Cardiac muscle cell (in vitro differentiated cells and primary cell): ENCODE measurements around the gene ARHGEF40. TPM values are rescaled to one million over a fixed set of nuclear protein-coding genes. Genes with fewer than 3 reads are reported as not detected.

Experiments
- DNase-seq, 2 donors: peaks; one replicate each; pipeline versions ENCODE4 v3.0.0 to v3.0.0-alpha.2; 2010 to 2017; ENCODE audit warnings: low read depth in 1 of 2, low spot score in 1 of 2
- H3K27ac ChIP-seq: fragments of 200-600 bp; sonication (generic); 2 replicates; pipeline ENCODE4 v1.5.1; 2016
- H3K27me3 ChIP-seq: fragments of 200-600 bp; sonication (generic); 2 replicates; pipeline ENCODE4 v1.6.0; 2016; ENCODE audit warnings: control low read depth
- H3K36me3 ChIP-seq: fragments of 200-600 bp; sonication (generic); 2 replicates; pipeline ENCODE4 v1.5.1; 2016; ENCODE audit warnings: control low read depth
- H3K4me1 ChIP-seq: fragments of 200-600 bp; sonication (generic); 2 replicates; pipeline ENCODE4 v1.8.1; 2017; ENCODE audit warnings: low read depth, mild to moderate bottlenecking, mixed run types
- H3K4me3 ChIP-seq: fragments of 200-600 bp; sonication (generic); 2 replicates; pipeline ENCODE4 v1.5.1; 2016; ENCODE audit warnings: mild to moderate bottlenecking
- H3K9me3 ChIP-seq: fragments of 200-600 bp; sonication (generic); 2 replicates; pipeline ENCODE4 v1.5.1; 2017; ENCODE audit warnings: low read depth, mild to moderate bottlenecking, control low read depth
- polyA plus RNA-seq: library from polyadenylated mRNA; unstranded; fragments of >200 nt; fragmentation: Nextera tagmentation; extraction: Ambion mirVana; gene quantifications from 2 replicates; pipeline ENCODE4 v1.2.1, GENCODE V29; 2016
- total RNA-seq: library from RNA; depleted of rRNA; stranded (reverse); fragments of >200 nt; gene quantifications from 2 replicates; pipeline ENCODE4 v1.2.3, GENCODE V29; 2016
- TF ChIP-seq, protein P1 (sequence below): IDR thresholded peaks from 2 replicates; pipeline ENCODE4 v1.5.1; 2012; ENCODE audit warnings: low read depth, mild to moderate bottlenecking, low read length

ARHGEF40 gene
- total and polyA plus RNA-seq, 2 experiments from 2014 or later = 26.4 to 41.7 TPM

DNA sequence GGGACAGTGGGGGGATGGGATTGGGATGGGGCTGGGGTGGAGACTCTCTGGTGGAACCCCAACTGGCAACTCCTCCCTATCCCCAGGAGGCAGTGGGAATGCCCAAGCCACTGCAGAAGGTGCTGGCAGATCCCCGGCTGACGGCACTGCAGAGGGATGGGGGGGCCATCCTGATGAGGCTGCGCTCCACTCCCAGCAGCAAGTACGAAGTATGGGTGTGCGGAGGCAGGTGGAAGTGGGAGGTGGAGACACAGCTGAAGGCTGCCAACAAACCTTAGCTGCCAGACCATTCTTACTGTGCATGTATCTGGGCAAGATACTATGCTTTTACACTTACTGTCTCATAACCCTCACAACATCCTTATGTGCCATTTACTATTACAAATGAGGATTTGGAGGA, 8.2 kb downstream of the ARHGEF40 start:
- no peak overlapping the region for H3K4me3 ChIP-seq
- no peaks in the 10 kb centered on the region for H3K4me1 ChIP-seq
- H3K27ac ChIP-seq = no peak overlapping the region
- no peak for DNase-seq
- H3K9me3 ChIP-seq = no peaks in the 10 kb centered on the region
- H3K27me3 ChIP-seq = no peaks in the 10 kb centered on the region
- TF ChIP-seq, protein P1, sequence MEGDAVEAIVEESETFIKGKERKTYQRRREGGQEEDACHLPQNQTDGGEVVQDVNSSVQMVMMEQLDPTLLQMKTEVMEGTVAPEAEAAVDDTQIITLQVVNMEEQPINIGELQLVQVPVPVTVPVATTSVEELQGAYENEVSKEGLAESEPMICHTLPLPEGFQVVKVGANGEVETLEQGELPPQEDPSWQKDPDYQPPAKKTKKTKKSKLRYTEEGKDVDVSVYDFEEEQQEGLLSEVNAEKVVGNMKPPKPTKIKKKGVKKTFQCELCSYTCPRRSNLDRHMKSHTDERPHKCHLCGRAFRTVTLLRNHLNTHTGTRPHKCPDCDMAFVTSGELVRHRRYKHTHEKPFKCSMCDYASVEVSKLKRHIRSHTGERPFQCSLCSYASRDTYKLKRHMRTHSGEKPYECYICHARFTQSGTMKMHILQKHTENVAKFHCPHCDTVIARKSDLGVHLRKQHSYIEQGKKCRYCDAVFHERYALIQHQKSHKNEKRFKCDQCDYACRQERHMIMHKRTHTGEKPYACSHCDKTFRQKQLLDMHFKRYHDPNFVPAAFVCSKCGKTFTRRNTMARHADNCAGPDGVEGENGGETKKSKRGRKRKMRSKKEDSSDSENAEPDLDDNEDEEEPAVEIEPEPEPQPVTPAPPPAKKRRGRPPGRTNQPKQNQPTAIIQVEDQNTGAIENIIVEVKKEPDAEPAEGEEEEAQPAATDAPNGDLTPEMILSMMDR = no peak
- peaks cover 42% of the 10 kb centered on the region for H3K36me3 ChIP-seq

DNA sequence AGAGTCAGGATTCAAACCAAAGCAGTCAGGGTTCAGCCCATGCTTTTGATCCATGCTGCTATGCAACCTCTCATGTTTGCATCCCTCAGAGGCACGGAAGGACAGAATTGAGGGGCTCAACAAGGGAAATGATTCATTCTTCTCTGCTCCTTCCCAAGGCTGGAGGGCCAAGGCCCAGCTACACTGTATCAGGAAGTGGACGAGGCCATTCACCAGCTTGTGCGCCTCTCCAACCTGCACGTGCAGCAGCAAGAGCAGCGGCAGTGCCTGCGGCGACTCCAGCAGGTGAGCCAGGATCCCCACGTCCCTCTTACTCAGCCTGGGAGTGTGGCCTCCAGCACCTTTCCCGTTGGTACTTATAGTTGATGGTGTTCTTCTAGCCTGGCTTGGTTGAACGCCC, 8.6 kb downstream of the ARHGEF40 start:
- Histone ChIP-seq H3K9me3 (no peaks in the 10 kb centered on the region), H3K36me3 (peaks cover 42% of the 10 kb centered on the region), H3K4me3 (no peak overlapping the region), H3K27me3 (no peaks in the 10 kb centered on the region), H3K27ac (no peak overlapping the region), H3K4me1 (no peaks in the 10 kb centered on the region)
- DNase-seq = no peak
- TF ChIP-seq, protein P1 = no peak

DNA sequence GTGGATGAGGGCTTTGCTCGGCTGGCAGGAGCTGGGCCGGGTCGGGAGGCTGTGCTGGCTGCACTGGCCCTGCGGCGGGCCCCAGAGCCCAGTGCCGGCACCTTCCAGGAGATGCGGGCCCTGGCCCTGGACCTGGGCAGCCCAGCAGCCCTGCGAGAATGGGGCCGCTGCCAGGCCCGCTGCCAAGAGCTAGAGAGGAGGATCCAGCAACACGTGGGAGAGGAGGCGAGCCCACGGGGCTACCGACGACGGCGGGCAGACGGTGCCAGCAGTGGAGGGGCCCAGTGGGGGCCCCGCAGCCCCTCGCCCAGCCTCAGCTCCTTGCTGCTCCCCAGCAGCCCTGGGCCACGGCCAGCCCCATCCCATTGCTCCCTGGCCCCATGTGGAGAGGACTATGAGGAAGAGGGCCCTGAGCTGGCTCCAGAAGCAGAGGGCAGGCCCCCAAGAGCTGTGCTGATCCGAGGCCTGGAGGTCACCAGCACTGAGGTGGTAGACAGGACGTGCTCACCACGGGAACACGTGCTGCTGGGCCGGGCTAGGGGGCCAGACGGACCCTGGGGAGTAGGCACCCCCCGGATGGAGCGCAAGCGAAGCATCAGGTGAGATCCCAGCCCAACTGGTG, 11.5 kb downstream of the ARHGEF40 start:
- peaks cover 40% of the 10 kb centered on the region for H3K36me3 ChIP-seq
- no peak overlapping the region for H3K4me3 ChIP-seq
- H3K9me3 ChIP-seq = no peaks in the 10 kb centered on the region
- H3K4me1 ChIP-seq = peaks cover 6% of the 10 kb centered on the region
- no peak for DNase-seq
- H3K27me3 ChIP-seq = no peaks in the 10 kb centered on the region
- TF ChIP-seq, protein P1 = no peak
- no peak overlapping the region for H3K27ac ChIP-seq

DNA sequence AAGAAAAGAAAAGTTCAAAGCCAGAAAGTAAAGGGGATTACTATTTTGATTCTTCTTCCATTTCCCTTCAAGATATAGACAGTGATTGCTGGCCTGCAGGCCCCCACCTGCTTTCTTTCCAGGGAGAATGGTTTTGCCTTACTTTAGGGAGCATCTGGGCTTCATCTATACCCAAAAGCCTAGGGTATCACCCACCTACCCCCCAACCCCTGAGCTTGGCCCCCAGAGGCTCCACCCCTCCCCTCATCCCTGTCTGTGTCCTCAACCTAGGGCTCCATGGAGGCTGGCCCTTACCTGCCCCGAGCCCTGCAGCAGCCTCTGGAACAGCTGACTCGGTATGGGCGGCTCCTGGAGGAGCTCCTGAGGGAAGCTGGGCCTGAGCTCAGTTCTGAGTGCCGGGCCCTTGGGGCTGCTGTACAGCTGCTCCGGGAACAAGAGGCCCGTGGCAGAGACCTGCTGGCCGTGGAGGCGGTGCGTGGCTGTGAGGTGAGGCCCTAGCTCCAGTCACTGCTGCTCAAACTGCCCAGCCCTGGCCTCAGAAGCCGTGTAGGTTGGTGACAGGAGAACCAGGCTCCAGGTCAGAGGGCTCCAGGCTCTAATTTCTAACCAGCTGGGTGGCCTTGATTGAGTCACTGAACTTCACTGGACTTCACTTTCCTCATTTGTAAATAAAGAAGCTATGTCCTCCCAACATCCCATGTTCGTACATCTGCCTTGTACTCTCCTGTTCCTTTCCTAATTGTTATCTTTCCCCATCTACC, 13.6 kb downstream of the ARHGEF40 start:
- Histone ChIP-seq H3K4me3 (no peak overlapping the region), H3K36me3 (peaks cover 29% of the 10 kb centered on the region), H3K4me1 (peaks cover 6% of the 10 kb centered on the region), H3K27ac (no peak overlapping the region), H3K27me3 (no peaks in the 10 kb centered on the region), H3K9me3 (no peaks in the 10 kb centered on the region)
- DNase-seq = no peak
- TF ChIP-seq, protein P1 = no peak

DNA sequence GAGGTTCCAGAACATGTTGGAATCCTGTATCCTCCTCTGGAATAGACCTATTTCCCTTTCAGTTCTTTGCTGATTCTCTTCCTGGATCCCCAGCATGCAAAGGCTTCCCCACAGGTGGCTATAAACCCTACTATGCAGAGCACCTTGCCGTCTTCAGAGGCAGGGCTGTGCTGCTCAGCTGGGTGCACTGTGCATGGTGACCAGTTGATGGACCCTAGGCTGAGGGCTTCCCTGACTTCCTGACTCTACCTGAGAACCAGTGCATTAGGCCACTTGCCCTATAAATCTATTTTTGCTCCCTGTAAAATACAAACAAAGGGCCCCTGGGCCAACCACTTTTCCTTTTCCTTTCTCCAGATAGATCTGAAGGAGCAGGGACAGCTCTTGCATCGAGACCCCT, 14.3 kb downstream of the ARHGEF40 start:
- peaks cover 33% of the 10 kb centered on the region for H3K36me3 ChIP-seq
- H3K9me3 ChIP-seq = no peaks in the 10 kb centered on the region
- DNase-seq = no peak
- H3K27me3 ChIP-seq = no peaks in the 10 kb centered on the region
- peaks cover 6% of the 10 kb centered on the region for H3K4me1 ChIP-seq
- no peak overlapping the region for H3K4me3 ChIP-seq
- H3K27ac ChIP-seq = peak overlapping the region; percentile 80
- TF ChIP-seq, protein P1 = no peak
